PC-3 (cell line): Measurements from ENCODE around the gene SLC43A1.

ENCODE experiments used
- EZH2 ChIP-seq: fragments of 300-600 bp; sonication (generic); IDR thresholded peaks from one replicate; pipeline ENCODE4 v1.6.1; 2017; ENCODE audit warnings: antibody characterized with exemption, mild to moderate bottlenecking, low read length; ENCODE audit not compliant: unreplicated experiment
- EZH2phosphoT487 ChIP-seq: fragments of 300-600 bp; sonication (generic); IDR thresholded peaks from 2 replicates; pipeline ENCODE4 v1.6.1; 2018; ENCODE audit warnings: mild to moderate bottlenecking, antibody characterized with exemption, low read length, borderline replicate concordance
- TF ChIP-seq, protein P1 (sequence below): fragments of 300-600 bp; sonication (generic); conservative IDR thresholded peaks from 2 replicates; pipeline ENCODE4 v1.5.1; 2017; ENCODE audit warnings: antibody characterized with exemption, low read depth, mild to moderate bottlenecking, low read length

DNA sequence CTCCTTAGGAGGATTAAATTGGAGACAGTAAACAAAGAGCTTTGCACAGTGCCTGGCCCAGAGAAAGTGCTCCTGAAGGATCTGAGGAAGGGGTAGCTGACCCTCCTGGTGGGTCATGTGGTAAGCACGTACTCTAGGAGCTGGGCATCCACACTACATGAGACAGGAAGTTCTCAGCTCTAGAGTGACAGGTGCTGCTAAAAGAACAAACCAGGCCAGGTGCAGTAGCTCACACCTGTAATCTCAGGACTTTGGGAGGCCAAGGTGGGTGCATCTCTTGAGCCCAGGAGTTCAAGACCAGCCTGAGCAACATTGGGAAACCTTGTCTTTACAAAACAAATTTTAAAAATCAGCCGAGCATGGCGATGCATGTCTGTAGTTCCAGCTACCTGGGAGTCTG, 13.1 kb downstream of the SLC43A1 start:
- TF ChIP-seq, protein P1, sequence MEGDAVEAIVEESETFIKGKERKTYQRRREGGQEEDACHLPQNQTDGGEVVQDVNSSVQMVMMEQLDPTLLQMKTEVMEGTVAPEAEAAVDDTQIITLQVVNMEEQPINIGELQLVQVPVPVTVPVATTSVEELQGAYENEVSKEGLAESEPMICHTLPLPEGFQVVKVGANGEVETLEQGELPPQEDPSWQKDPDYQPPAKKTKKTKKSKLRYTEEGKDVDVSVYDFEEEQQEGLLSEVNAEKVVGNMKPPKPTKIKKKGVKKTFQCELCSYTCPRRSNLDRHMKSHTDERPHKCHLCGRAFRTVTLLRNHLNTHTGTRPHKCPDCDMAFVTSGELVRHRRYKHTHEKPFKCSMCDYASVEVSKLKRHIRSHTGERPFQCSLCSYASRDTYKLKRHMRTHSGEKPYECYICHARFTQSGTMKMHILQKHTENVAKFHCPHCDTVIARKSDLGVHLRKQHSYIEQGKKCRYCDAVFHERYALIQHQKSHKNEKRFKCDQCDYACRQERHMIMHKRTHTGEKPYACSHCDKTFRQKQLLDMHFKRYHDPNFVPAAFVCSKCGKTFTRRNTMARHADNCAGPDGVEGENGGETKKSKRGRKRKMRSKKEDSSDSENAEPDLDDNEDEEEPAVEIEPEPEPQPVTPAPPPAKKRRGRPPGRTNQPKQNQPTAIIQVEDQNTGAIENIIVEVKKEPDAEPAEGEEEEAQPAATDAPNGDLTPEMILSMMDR = no peak
- TF ChIP-seq EZH2 (no peak), EZH2phosphoT487 (no peak)
